ENCODE data around the gene SRP68.

DNA sequence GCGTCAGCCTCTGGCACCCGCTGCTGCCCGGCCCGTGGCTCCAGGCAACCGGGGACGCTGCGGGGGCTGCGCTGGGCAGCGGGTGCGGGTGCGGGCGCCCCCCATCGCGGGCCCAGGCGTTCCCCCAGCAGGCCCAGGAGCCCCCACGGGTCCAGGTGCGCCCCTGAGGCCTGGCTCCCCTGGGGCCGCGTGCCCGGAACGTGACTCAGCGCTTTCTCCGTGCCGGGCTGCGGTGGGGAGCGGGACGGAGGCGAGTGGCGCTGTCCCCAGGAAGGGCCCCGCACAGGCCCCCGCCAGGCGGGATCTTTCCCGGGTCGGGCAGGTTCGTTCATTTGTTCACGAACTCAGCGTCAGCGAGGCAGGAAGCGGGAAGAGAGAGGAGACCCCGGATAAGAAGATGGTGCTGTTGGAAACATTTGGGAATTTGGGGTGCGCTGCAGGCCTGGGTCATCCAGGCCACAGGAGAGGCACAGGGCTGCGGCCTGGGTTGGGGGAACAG lies 49.7 kb upstream of the SRP68 start:
- TF ChIP-seq JUND (IDR thresholded peaks at IDR 0.05): no peak
- TF ChIP-seq, protein P1, sequence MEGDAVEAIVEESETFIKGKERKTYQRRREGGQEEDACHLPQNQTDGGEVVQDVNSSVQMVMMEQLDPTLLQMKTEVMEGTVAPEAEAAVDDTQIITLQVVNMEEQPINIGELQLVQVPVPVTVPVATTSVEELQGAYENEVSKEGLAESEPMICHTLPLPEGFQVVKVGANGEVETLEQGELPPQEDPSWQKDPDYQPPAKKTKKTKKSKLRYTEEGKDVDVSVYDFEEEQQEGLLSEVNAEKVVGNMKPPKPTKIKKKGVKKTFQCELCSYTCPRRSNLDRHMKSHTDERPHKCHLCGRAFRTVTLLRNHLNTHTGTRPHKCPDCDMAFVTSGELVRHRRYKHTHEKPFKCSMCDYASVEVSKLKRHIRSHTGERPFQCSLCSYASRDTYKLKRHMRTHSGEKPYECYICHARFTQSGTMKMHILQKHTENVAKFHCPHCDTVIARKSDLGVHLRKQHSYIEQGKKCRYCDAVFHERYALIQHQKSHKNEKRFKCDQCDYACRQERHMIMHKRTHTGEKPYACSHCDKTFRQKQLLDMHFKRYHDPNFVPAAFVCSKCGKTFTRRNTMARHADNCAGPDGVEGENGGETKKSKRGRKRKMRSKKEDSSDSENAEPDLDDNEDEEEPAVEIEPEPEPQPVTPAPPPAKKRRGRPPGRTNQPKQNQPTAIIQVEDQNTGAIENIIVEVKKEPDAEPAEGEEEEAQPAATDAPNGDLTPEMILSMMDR (IDR thresholded peaks at IDR 0.05; ENCODE audit: low read depth, low read length, missing input control): no peak
